Endothelial cell (in vitro differentiated cells): Measurements from ENCODE around the gene ZFR. TPM values are rescaled to one million over a fixed set of nuclear protein-coding genes. Genes with fewer than 3 reads are reported as not detected.
"Not testable (repeated sequence)": the region's sequence is repeated elsewhere in the genome, so short reads cannot be mapped to it uniquely, and the experiment has no call there.

ENCODE experiments used
- DNase-seq: peaks from one replicate; pipeline ENCODE4 v3.0.0; 2021; ENCODE audit warnings: low spot score
- H3K27ac Mint-ChIP-seq: one replicate; pipeline ENCODE4 v1.8.0; 2021; ENCODE audit warnings: mixed read lengths, inconsistent platforms; ENCODE audit not compliant: unreplicated experiment
- H3K27me3 Mint-ChIP-seq: one replicate; pipeline ENCODE4 v1.8.0; 2021; ENCODE audit warnings: mild to moderate bottlenecking, moderate library complexity, mixed read lengths, inconsistent platforms; ENCODE audit not compliant: unreplicated experiment
- H3K36me3 Mint-ChIP-seq: one replicate; pipeline ENCODE4 v1.8.0; 2021; ENCODE audit warnings: mild to moderate bottlenecking, low read depth, mixed read lengths, inconsistent platforms; ENCODE audit not compliant: unreplicated experiment
- H3K4me1 Mint-ChIP-seq: one replicate; pipeline ENCODE4 v1.8.0; 2021; ENCODE audit warnings: mild to moderate bottlenecking, mixed read lengths, inconsistent platforms; ENCODE audit not compliant: unreplicated experiment
- H3K4me3 Mint-ChIP-seq: one replicate; pipeline ENCODE4 v1.8.0; 2021; ENCODE audit warnings: mild to moderate bottlenecking, mixed read lengths, inconsistent platforms; ENCODE audit not compliant: unreplicated experiment
- H3K9me3 Mint-ChIP-seq: one replicate; pipeline ENCODE4 v1.8.0; 2021; ENCODE audit warnings: mixed read lengths, inconsistent platforms; ENCODE audit not compliant: unreplicated experiment
- total RNA-seq: library from RNA; stranded (reverse); fragmentation: NEBNext Ultra II Directional; extraction: Animal tissue kit (Norgen Biotek cat#: 25700); gene quantifications from one replicate; pipeline ENCODE4 v1.2.1, GENCODE V29; 2021; ENCODE audit not compliant: unreplicated experiment
- TF ChIP-seq, protein P1 (sequence below): fragments of 200-600 bp; sonication (generic); IDR thresholded peaks from one replicate; pipeline ENCODE4 v1.5.0; 2021; ENCODE audit warnings: antibody characterized with exemption; ENCODE audit not compliant: unreplicated experiment

Gene ZFR
- total RNA-seq, 1 donor from 2014 or later, result 72.9 TPM

DNA sequence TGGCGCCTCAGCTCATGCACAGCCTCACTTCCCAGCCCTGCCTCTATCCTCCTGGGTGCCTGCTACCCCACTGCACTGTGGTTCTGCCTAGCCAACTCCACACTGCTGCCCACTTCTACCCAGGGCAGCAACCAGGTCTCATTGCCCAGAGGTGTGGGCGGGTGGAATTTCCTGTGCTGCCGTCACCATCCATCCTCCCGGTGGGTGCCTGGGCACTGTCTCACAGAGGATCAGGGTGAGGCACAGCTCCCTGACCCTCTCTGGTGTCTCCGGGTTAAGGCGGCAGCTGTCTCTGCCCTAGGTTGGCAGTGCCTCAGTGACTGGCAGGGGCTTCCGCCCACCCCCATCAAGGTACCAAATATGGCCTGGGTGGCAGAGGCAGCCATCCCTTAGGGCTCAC is 127.5 kb downstream of the ZFR start:
- TF ChIP-seq, protein P1, sequence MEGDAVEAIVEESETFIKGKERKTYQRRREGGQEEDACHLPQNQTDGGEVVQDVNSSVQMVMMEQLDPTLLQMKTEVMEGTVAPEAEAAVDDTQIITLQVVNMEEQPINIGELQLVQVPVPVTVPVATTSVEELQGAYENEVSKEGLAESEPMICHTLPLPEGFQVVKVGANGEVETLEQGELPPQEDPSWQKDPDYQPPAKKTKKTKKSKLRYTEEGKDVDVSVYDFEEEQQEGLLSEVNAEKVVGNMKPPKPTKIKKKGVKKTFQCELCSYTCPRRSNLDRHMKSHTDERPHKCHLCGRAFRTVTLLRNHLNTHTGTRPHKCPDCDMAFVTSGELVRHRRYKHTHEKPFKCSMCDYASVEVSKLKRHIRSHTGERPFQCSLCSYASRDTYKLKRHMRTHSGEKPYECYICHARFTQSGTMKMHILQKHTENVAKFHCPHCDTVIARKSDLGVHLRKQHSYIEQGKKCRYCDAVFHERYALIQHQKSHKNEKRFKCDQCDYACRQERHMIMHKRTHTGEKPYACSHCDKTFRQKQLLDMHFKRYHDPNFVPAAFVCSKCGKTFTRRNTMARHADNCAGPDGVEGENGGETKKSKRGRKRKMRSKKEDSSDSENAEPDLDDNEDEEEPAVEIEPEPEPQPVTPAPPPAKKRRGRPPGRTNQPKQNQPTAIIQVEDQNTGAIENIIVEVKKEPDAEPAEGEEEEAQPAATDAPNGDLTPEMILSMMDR, result no peak
- Mint-ChIP-seq H3K36me3 (peaks cover 7% of the 10 kb centered on the region), H3K4me1 (peaks cover 7% of the 10 kb centered on the region), H3K27me3 (peaks cover 20% of the 10 kb centered on the region), H3K4me3 (no peak overlapping the region), H3K9me3 (peaks cover 7% of the 10 kb centered on the region), H3K27ac (no peak overlapping the region)
- no peak for DNase-seq

DNA sequence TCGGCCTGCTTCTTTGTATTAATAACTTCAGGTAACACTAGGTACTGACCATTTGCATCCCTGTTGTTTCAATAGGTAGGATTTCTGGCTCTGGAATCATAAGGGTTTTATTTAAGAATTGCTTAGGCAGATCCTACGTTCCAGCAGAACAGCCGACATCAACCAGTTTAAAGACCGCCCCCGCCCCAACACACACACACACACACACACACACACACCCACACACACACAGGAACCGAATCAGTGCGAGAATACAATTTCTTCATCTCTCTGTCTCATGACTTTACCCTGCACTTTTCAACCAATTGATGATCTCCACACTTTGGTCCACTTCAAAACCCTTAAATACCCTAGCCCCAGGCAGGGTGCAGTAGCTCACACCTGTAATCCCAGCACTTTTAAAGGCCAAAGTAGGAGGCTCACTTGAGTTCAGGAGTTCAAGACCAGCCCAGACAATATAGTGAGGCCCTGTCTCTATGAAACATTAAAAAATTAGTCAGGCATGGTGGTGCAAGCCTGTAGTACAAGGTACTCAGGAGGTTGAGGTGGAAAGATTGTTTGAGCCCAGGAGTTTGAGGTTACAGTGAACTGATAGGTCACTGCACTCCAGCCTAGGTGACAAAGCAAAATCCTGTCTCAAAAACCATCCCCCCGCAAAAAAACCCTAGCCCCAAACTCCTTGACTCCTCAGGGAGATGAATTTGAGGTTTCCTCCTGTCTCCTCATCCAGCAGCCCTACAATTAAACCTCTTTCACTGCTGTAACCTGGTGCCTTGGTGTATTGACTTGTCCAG is 129.1 kb downstream of the ZFR start:
- peaks cover 16% of the 10 kb centered on the region for H3K4me1 Mint-ChIP-seq
- H3K27me3 Mint-ChIP-seq, result peaks cover 18% of the 10 kb centered on the region
- H3K9me3 Mint-ChIP-seq, result no peaks in the 10 kb centered on the region
- peaks cover 6% of the 10 kb centered on the region for H3K36me3 Mint-ChIP-seq
- H3K27ac Mint-ChIP-seq, result no peak overlapping the region
- no peak overlapping the region for H3K4me3 Mint-ChIP-seq
- TF ChIP-seq, protein P1, result no peak
- DNase-seq, result no peak

DNA sequence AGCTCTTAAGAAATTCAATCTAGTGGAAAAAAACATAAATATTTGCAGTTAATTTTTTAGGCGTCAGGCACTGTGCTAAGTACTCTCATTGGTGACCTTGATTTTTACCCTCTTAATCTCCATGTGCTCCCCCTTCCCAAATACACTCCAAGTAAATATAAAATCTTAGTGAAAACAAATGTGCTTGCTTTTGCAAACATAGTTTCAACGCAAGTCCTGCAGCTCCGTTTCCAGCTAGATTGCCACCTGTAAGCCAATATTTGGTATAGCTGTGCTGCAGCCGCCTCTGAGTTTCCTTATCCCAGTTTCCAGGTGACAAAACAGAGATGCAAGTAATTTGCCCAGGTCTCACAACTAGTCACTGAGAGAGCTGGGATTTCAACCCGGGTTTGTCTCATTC is 129.9 kb downstream of the ZFR start:
- TF ChIP-seq, protein P1, result no peak
- Mint-ChIP-seq H3K27me3 (peaks cover 15% of the 10 kb centered on the region), H3K9me3 (no peaks in the 10 kb centered on the region), H3K36me3 (peaks cover 6% of the 10 kb centered on the region), H3K27ac (no peak overlapping the region), H3K4me1 (peaks cover 19% of the 10 kb centered on the region), H3K4me3 (peak overlapping the region; percentile 65)
- no peak for DNase-seq

DNA sequence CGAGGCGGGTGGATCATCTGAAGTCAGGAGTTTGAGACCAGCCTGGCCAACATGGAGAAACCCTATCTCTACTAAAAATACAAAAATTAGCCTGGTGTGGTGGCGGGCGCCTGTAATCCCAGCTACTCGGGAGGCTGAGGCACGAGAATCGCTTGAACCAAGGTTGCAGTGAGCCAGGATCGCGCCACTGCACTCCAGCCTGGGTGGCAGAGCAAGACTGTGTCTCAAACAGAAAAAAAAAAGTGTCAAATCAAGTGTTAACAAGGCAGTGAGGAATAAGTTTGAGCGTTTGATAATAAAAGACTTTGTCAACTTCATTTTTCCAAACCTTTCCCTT is 130.4 kb downstream of the ZFR start:
- not testable (repeated sequence) for H3K27ac Mint-ChIP-seq, DNase-seq, H3K36me3 Mint-ChIP-seq, H3K9me3 Mint-ChIP-seq
- peaks cover 21% of the 10 kb centered on the region for H3K4me1 Mint-ChIP-seq
- H3K4me3 Mint-ChIP-seq, result peak overlapping the region; percentile 65
- peaks cover 15% of the 10 kb centered on the region for H3K27me3 Mint-ChIP-seq

DNA sequence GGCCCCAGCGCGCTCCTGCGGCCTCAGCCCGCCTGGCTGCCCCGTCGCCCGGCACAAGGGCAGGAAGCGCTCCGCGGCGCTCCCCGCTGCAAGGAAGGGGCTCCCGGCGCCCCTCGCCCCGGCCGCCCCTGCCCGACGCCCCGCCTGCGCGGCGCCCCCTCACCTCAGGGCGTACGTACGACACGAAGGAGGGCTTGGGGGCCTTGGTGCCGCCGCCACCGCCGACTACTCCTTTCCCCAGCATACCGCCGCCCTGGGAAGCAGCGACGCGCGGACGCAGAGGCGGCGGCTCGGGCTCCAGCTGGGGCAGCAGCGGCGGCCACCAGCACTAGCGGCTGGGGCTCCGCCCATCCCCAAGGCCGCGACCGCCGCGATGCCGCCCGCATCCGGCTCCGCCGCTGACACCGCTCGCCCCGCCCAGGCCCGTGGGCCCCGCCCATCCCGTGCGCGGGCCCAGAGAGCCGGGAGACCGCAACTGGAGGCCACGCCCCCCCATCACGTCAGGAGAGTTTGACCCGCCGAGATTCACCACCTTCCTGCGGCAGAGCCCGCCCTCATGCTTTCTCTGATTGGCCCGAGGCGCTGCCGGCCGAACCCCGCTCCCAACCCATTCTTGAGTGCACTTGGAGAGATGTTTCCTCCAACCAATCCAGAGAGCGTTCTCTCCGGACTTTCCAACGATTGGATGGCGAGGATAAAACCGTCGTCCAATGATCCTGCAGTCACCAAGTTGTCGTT is 131.8 kb downstream of the ZFR start, which contains the start of gene MTMR12:
MTMR12 (minus strand) TSS at position 345 of the 738 bp plus-strand sequence; CDS start at position 244, 101 bp downstream.
- Mint-ChIP-seq H3K9me3 (no peaks in the 10 kb centered on the region), H3K4me1 (peaks cover 17% of the 10 kb centered on the region), H3K36me3 (peaks cover 6% of the 10 kb centered on the region), H3K4me3 (peak within 1 kb of the TSS; percentile 95), H3K27me3 (peaks cover 10% of the 10 kb centered on the region), H3K27ac (peak within 1 kb of the TSS; percentile 91)
- DNase-seq, result peak; percentile 99
- TF ChIP-seq, protein P1, result no peak
